Right forelimb (tissue), 1 donor: ENCODE results near the gene PRKCB.

Source experiments
- DNase-seq: peaks from one replicate; pipeline ENCODE4 v3.0.0-alpha.2; 2018

The PRKCB gene

DNA sequence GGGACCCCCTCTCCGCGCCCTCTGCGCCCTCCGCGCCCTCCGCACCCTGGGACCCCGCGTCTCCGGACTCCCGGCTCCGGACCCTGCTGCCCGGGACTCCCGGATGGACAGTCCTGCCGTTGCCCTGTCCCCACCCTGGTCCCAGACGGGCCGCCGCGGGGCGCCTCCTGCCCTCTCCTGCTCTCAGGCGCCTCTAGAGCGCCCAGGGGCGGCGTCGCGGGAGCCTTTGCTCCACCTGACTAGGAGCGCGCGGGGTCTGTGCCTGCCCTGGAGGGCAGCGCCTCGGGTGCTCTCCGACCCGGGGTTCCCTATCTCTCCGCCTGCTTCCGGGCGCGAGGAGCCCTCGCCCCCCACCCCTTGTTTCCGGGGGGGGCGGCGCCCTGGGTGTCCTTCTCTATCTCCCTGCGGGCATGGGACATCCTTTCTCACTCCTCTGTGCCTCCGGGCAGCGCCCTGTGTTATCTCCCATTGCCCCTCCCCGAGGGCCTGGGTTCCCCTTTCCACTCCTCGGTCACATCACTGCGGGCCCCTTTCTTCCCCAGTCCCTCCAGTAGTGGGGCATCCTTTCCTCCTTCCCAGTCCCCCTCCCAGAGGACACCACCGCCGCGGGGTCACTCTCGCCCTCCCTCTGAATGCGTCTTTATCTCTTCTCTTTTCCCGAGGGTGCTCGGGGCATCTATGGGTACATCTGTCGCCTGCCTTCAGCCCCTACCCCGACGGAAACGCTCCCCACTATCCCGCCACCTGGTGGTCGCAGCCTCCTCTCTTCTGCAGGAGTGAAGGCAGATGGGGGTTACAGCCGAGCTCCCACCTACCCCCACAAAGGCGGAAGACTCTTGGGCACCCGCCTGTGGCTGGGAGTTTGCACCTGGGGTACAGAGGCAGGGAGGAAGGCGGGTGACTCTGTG lies 875 bp downstream of the PRKCB start:
- no peak for DNase-seq

DNA sequence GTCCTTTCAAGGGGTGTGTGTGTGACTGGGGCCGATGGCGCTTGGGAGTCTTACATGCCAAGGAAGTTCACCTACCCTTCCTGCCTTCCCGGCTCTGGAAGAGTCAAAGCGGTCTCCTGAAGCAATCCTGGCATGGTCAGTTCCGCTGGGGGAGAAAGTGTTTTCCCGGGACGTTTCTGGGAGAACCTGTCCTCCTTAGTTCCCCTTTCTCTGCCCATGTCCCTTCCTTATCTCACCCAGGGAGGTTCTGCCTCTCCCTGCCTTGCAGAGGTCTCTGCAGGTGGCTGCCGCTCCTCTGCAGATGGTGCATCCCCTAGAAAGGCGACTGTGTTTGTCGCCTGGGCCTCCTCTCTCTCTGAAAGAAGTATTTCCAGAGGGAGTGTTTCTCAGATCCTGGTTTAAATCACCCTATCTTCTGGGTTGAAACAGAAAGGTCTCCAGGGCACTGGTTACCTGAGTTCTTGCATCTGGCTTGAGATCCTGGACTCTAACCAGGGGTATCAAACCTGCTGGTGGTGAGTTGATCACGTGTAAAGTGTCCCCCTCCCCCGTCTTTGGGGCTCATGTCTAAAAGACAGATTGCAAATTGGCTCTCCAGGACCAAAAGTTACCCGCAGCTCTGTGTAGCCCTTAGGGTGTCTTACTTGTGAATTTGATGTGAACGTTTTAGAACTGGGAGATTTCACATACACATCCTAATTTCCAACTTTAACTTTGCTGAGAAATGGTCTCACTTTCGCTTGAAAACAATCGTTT lies 1.9 kb downstream of the PRKCB start:
- DNase-seq: no peak

DNA sequence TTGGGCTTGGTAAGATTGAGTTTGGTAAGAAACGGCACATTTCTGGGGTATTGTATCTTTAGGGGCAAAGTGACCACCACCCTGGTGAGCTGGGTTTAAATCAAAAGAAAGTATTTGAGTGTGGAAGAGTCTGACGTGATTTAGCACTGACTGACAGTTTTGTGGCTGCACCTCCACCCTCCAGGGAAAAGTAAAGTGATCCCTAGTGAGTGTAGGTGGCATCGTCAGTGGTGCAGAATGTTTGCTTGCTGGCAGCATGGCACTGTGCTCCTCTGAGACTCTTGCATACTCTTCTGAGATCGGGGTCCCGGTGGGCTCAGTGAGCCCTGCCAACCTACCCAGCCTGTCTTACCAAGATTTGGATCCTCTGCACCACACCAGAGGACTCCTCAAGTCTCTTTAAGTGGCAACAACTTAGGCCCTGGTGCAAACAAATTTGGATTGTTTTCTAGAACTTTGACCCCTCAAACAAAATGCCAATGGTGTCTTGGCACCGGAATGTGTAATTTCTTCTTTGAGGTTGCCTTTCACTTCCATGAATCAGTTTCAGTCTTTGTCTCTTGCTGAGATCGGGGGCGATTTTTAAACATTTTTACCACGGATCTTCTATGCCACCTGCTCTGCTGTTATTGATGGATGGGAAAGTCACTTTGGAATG lies 2.8 kb downstream of the PRKCB start:
- no peak for DNase-seq

DNA sequence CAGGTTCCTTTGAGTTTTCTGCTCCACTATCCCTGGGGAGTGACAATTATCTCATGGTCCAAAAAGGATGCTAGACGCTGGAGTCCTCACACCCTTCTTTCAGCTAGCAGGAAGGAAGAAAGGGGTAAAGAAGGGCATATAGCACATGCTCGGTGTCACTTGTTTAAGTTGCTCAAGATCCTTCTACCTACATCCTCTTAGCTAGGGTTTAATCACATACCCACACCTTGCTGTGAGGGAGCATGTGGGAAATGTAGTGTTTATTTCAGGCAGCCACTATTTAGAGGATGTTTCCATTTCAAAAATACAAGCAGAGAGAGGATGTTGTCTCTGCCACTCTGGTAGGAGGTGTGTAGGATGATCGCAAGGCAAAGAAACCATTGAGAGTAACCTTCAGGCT lies 4.5 kb downstream of the PRKCB start:
- no peak for DNase-seq

DNA sequence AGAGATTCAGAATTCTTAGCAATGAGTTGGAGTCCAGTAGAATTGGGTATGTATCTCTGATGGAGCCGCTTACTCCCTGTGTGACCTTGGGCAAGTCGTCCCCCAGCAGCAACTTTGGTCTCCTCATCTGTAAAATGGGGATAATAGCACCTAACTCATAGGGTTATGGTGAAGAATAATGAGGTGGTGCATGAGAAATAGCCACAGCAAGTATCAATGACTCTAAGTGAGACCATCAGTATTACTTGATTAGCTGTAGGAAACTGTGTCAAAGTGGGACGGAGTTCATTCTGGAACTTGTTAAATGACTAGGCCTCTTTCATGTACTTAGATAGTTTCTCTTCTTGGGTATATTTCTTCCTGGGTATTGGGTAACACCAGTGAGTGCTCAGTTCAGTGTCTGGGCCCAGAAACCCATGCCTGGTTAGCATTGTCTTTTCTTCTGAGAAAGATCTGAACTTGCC lies 6.4 kb downstream of the PRKCB start:
- DNase-seq: no peak

DNA sequence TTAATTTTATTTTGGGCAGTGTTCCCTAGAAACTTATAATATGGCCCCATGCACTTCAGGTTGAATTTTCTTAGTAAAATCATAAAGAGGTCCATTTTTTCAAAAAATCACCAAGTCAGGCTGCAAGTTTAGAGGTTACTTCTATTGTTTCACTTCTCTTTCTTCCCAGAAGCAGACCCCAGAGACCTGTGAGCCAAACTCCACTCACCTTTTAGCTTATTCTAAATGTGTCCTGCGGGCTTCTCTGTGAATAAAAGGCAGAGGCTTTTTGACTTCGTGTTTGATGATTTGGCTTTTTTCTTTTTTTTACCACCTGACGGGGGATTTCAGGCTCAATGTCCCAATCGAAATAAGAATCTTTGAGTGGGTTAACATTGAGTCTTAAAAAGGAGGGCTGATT lies 7.4 kb downstream of the PRKCB start:
- DNase-seq: no peak

DNA sequence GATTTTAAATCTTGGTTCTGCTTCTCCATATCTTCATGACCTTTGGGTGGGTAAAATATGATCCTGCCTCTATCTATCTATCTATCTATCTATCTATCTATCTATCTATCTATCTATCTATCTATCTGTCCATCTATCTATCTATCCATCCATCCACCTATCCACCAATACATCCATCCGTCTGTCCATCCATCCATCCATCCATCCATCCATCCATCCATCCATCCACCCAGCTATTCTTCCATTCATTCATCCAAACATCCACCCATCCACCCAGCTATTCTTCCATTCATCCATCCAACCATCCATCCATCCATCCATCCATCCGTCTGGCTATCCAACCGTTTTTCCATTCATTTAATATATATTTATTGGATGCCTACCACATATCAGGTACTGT lies 11.5 kb downstream of the PRKCB start:
- no peak for DNase-seq

DNA sequence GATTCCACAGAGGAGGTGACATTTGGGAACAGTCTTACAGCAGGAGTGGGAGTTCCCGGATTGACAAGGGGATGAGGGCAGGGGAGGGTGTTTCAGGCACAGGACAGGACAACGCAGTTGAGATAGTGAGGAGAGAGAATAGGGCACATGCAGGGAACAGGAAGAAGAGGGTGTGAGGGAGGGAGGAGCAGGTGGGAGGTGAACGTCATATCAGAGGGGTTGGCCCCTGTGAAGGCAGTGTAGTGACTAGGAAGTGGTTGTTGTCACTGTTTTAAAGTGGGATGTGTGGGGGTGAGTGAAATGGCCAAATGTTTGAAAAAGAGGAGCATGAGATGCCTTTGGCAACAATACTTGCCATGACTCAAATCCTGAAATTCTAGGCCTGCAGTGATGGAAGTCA lies 12.2 kb downstream of the PRKCB start:
- DNase-seq: no peak

DNA sequence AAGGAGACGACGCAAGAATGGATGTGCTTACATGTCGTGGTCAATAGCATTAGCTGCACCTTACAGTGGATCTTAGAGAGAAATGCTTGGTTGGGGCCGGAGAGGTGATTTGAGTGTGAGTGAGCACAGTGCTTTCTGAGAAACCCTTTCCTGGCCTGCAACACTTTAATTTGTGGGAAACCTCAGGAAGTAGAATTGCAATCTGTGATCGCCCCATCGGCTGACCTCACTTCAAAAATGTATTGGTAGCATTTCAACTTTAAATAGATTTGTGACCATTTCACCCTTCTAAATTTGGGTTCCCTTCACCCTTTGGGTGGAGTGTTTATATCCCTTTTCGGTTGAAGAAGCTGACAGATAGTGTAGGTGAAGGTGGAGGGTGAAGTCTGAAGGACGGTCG lies 13.2 kb downstream of the PRKCB start:
- no peak for DNase-seq

DNA sequence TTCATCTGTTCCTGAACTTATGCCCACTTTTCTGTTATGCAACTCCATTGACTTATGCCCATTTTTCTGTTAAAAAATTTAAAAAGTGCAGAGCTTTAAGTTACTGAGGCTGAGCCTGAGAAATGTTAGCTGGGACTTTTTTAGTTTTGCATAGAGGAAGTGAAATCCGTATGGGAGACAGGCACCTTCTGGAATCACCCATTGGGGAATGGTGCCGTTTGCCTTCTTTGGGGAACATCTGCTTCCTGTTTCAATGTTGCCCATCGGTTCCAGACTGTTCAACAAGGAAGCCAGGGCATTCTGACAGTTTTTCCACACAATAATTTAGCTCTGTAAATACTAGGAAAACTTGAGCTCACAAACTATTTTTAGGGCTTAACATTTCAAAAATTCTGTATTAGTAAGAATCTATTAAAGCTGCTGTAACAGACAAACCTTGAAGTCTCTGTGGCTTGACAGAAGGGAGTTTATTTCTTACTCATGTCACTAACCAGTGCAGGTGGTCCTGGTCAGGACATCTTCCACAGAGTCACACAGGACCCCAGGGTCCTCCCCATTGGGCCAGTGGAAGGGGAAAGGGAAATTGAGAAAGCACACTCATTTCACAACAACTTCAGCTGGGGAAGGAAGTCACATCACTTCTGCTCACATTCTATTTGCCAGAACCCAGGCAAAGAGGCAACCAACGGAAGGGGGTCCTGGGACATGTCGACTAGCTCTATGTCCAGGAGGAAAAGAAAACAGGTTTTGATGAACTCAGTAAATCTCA lies 17.2 kb downstream of the PRKCB start:
- no peak for DNase-seq

DNA sequence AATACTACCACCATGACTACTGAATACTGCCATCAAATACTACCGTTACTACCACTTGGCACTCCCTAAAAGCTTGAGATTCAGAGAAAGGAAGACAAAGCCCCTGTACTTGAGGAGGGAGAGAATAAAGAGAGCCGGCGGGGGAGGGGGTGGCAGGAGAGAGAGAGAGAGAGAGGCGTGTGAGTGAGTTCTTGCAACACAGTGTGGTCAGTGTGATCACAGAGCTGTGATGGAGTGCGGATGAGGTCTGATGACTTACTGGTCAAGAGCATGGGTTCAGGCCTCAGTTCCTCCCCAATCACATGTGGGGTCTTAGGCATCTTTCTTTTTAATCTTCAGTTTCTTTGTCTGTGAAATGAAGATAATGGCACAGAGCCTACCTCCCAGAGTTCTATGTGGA lies 19.2 kb downstream of the PRKCB start:
- no peak for DNase-seq

DNA sequence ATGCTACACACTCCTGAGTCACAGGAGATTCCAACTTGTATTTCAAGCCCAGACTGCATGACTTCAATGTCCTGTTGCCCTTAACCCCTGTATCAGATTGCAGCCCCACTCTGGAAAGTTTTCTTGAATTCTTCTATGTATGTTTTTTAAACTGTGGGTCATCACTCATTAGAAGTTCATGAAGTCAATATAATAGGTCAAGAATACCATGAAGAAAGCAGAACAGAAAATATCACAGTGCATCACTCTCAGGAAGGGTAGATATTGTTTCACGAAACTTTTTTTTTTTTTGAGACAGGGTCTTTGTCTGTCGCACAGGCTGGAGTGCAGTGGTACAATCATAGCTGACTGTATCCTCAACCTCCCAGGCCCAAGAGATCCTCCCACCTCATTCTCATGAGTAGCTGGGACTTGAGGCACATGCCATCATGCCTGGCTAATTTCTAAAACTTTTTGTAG lies 20.5 kb downstream of the PRKCB start:
- no peak for DNase-seq

DNA sequence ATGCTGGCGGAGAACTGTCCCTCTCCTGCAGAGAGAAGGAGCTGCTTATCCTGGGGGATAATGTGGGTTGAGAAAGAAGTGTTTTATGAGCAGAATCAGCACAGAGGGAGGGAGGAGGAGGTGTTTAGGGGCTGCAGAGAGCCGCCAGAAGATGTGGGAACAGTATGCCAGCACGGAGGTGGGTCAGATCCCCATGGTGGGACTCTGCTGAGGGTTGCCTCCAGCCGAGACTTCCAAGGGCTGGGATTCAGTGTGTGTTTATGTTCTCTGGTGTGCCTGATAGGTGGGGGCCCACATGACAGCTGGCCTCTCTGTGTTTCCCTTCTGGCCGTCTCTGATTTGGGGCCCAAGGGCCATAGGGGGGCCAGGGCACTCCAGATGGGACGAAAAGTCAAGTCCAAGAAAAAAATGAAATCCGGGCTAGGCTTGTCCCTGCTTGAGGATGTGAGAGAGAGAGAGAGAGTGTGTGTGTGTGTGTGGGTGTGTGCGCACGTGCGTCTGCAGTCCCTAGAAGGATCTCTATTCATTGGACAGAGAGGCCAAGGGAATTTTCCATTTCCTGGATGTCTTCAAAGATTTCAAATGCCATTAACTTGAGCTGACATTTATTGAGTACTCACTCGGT lies 21.6 kb downstream of the PRKCB start:
- DNase-seq: no peak

DNA sequence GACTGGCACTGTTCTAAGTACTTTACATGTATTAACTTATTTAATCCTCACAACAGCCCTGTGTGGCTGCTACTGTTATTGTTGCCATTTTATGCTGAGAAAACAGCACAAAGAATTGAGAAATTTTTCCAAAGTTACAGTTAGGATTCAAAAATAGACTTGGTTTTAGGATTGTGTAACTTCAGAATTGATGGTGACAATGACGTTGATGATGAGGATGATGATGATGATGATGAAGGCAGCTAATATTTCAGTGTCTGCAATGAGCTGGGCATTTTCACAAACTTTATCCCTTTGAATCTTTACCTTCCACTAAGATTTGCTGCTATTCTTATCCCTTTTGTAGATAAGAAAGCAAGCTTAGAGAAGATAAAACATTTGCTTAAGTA lies 22.1 kb downstream of the PRKCB start:
- DNase-seq: no peak

DNA sequence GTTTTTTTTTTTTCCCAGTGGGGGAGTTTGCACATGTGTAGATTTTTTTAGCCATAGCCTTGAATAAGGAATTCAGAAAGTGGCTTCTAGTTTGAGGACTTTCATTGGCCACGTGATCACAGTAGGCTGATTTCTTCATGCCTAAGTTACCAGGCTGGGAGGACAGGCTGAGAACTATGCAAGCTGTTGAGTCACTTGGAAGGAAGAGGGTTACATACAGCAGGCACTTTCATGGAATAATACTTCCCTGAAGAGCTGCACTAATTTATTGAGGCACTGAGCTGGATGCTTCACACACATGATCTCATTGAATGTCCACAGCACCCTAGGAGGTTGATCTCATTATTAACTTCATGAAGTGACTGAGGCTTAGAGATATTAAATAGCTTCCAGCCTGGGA lies 22.8 kb downstream of the PRKCB start:
- no peak for DNase-seq

DNA sequence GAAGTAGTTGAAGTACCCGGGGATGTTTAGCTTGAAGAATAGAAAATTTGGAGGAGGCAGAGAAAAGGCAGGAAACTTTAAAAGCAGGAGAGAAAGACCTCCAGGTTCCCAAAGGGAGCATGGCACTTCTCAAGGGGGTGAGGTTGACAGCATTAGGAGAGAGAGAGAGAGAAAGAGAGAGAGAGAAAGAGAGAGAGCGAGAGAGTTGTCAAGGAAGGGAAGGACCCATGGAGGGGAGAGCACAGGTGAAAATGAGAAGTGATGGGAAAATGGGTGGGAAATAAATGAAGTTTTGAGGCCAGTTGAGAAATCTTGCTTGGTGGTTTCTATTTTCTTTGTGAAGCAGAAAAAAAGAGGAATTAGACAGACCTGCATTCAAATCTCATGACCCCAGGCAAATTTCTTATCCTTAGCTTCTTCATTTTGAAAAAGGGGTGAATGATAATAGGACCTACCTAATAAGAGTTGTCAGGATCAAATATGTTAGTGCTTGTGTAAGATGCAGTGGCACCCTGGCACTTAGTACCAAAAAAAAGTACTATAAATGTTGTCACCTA lies 24.0 kb downstream of the PRKCB start:
- DNase-seq: no peak

DNA sequence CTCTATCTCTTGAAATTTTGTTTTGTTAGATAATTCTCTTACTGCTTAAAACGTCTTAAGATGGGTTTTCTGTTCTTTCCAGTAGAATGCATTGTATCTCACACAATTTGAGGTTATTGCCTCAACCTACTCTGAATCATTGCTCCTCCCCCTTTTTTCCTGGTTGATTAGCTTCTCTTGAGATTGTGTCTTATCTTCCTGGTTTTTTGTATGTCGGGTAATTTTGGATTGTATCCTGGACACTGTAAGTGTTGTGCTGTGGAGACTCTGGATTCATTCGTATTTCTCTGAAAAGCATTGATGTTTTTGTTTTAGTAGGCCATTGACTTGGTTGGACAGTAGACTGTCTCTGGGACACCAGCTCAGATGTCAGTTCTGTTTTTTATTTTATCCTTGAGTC lies 26.1 kb downstream of the PRKCB start:
- DNase-seq: no peak

DNA sequence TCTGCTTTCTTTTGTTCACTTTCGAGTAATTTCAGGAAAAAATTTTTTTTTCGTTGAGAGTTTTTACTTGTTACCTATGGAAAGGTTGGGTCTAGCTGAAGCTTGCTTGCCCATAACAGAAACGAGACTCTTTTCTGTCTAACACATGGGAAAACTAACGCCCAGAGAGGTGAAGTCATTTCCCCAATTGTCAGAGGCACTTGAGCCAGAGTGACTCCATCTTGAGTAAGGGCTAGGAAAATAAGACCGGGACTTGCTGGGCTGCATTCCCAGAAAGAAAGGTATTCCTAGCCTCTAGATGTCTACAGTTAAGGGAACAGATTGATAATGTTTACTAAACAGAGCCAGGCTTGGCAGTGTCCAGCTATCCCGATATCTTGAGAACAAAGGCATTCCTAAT lies 26.8 kb downstream of the PRKCB start:
- DNase-seq: no peak

DNA sequence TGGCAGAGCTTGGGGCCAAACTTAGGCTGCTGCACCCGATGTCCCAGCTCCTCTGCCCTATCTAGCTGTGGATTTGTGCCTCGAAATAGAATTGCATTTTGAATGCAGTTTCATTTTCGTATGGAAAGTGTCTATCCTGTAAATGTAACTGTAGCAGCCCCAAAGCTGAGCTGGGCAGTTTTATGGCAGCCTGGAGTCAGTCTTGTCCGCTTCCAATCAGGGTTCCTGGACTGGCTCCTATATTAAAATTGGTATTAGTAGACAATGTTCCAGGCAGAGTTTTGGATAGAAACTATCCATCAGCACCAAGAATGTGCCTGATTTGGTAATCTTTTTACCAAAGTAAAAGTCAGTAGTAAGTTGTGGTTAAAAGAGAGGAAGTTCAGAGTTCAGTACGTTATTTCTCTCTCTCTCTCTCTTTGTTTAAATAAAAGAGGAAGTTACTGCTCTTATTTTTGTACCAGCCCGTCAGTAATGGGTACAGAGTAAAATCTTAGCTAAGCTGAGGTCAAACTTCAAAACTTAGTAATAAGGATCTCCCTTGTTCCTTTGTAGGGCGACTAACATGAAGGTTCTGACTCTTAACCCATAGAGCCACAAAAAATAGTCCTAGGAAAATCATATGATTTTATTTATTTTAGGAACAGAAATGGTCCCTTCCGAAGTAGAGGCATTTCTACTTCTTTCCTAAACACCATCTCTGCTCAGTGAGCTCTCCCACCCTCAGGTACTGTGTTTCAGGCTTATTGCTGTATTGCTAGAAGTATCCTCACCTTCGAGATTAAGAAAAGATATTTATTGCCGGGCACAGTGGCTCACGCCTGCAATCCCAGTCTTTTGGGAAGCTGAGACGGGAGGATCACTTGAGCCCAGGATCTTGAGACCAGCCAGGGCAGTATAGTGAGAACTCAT lies 28.0 kb downstream of the PRKCB start:
- DNase-seq: no peak

DNA sequence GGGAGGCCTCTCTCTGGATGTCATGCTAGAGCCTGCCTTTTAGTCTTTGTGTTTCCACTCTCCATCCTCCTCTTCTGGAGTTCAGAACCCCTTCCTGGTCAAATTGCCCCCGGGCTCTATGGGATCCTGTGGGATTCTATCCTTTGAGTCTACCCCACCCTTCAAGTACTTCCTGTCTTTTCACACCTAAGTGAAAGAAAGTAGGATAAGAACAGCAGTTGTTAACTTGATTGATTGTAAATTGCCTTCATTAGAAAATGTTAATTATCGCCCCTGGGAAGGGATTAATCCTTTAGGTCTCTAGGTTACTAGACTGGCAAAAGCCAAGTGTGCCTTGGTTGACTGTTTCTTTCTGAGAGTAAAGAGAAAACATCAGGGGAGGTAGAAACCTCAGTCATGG lies 30.1 kb downstream of the PRKCB start:
- no peak for DNase-seq

DNA sequence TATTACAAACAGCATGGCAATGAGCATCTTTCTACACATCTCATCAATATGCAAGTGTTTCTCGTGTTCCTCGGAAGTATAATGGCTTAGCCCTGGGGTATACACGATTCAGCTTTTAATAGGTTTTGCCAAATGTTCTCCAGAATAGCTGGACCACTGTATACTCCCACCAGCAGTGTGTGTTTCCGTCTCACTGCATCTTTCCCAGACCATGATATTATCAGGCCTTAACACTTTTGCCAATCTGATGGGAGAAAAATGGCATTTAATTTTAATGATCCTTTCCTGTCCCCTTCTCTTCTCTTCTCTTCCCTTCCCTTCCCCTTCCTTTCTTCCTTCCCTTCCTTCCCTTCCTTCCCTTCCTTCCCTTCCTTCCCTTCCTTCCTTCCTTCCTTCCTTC lies 30.8 kb downstream of the PRKCB start:
- DNase-seq: no peak
